H9 (cell line): ENCODE results near the gene ABCC4. TPM values are rescaled to one million over a fixed set of nuclear protein-coding genes. Genes with fewer than 3 reads are reported as not detected.

Source experiments
- DNase-seq: peaks from one replicate; pipeline ENCODE4 v3.0.0-alpha.2; 2017
- H2AFZ ChIP-seq: one replicate; pipeline ENCODE4 v1.6.1; 2013; ENCODE audit warnings: mild to moderate bottlenecking, low read length, control low read depth, moderate library complexity
- H2AK5ac ChIP-seq: 2 replicates; pipeline ENCODE4 v1.6.1; 2013; ENCODE audit warnings: low read length, control low read depth, mixed read lengths; ENCODE audit not compliant: insufficient read length
- H2BK120ac ChIP-seq: one replicate; pipeline ENCODE4 v1.6.1; 2013; ENCODE audit warnings: low read depth, mild to moderate bottlenecking, low read length, control low read depth, inconsistent platforms; ENCODE audit not compliant: poor library complexity, severe bottlenecking
- H2BK12ac ChIP-seq: 2 replicates; pipeline ENCODE4 v1.6.1; 2013; ENCODE audit warnings: low read length, control low read depth, mixed read lengths, low read depth; ENCODE audit not compliant: insufficient read length
- H2BK15ac ChIP-seq: 2 replicates; pipeline ENCODE4 v1.6.1; 2013; ENCODE audit warnings: low read depth, low read length, control low read depth
- H2BK20ac ChIP-seq: one replicate; pipeline ENCODE4 v1.6.1; 2013; ENCODE audit warnings: low read depth, mild to moderate bottlenecking, low read length, control low read depth, inconsistent platforms; ENCODE audit not compliant: poor library complexity, severe bottlenecking
- H2BK5ac ChIP-seq: 2 replicates; pipeline ENCODE4 v1.6.1; 2013; ENCODE audit warnings: low read length, control low read depth, mixed read lengths; ENCODE audit not compliant: insufficient read length
- H3K14ac ChIP-seq: 2 replicates; pipeline ENCODE4 v1.6.1; 2013; ENCODE audit warnings: low read length, control low read depth; ENCODE audit not compliant: insufficient read depth
- H3K18ac ChIP-seq: 2 replicates; pipeline ENCODE4 v1.6.1; 2013; ENCODE audit warnings: low read depth, mild to moderate bottlenecking, mixed read lengths, low read length, control low read depth; ENCODE audit not compliant: insufficient read length
- H3K23ac ChIP-seq: 2 replicates; pipeline ENCODE4 v1.6.1; 2013; ENCODE audit warnings: low read length, control low read depth, mixed read lengths, low read depth; ENCODE audit not compliant: insufficient read length
- H3K23me2 ChIP-seq: 2 replicates; pipeline ENCODE4 v1.6.1; 2013; ENCODE audit warnings: low read depth, mild to moderate bottlenecking, mixed read lengths, low read length, control low read depth; ENCODE audit not compliant: insufficient read length, poor library complexity, severe bottlenecking
- H3K27ac ChIP-seq: 2 replicates; pipeline ENCODE4 v1.5.1; 2013; ENCODE audit warnings: low read length, control low read depth, mixed read lengths, low read depth; ENCODE audit not compliant: insufficient read length
- H3K27me3 ChIP-seq: 2 replicates; pipeline ENCODE4 v1.6.1; 2013; ENCODE audit warnings: low read length, control low read depth, inconsistent platforms; ENCODE audit not compliant: insufficient read depth
- H3K4ac ChIP-seq: 2 replicates; pipeline ENCODE4 v1.6.1; 2013; ENCODE audit warnings: low read depth, mild to moderate bottlenecking, control low read depth, inconsistent platforms, low read length, moderate library complexity
- H3K4me1 ChIP-seq: 2 replicates; pipeline ENCODE4 v1.6.1; 2013; ENCODE audit warnings: low read length, control low read depth, inconsistent platforms; ENCODE audit not compliant: insufficient read depth
- H3K4me2 ChIP-seq: 2 replicates; pipeline ENCODE4 v1.6.1; 2013; ENCODE audit warnings: low read length, control low read depth, mixed read lengths; ENCODE audit not compliant: insufficient read length, insufficient read depth
- H3K56ac ChIP-seq: 2 replicates; pipeline ENCODE4 v1.6.1; 2013; ENCODE audit warnings: low read depth, mild to moderate bottlenecking, mixed read lengths, low read length, control low read depth; ENCODE audit not compliant: insufficient read length
- H3K79me1 ChIP-seq: 2 replicates; pipeline ENCODE4 v1.6.1; 2013; ENCODE audit warnings: low read depth, mild to moderate bottlenecking, moderate library complexity, low read length, control low read depth, inconsistent platforms; ENCODE audit not compliant: insufficient read depth, poor library complexity, severe bottlenecking
- H3K79me2 ChIP-seq: 2 replicates; pipeline ENCODE4 v1.6.1; 2013; ENCODE audit warnings: low read length, control low read depth, inconsistent platforms; ENCODE audit not compliant: insufficient read depth
- H3K9ac ChIP-seq: 2 replicates; pipeline ENCODE4 v1.6.1; 2013; ENCODE audit warnings: low read length, control low read depth, mixed read lengths; ENCODE audit not compliant: insufficient read length; ENCODE audit errors: extremely low read depth
- H3K9me3 ChIP-seq: one replicate; pipeline ENCODE4 v1.6.1; 2013; ENCODE audit warnings: low read depth, low read length, inconsistent platforms; ENCODE audit not compliant: control insufficient read depth
- H3T11ph ChIP-seq: one replicate; pipeline ENCODE4 v1.6.1; 2013; ENCODE audit warnings: mild to moderate bottlenecking, low read length, control low read depth, inconsistent platforms
- H4K20me1 ChIP-seq: one replicate; pipeline ENCODE4 v1.6.1; 2013; ENCODE audit not compliant: control insufficient read depth, insufficient read length, insufficient read depth
- H4K5ac ChIP-seq: 2 replicates; pipeline ENCODE4 v1.6.1; 2013; ENCODE audit warnings: low read depth, mild to moderate bottlenecking, mixed read lengths, low read length, control low read depth; ENCODE audit not compliant: insufficient read length
- H4K8ac ChIP-seq: replicated peaks from 2 replicates; pipeline ENCODE4 v1.6.1; 2013; ENCODE audit warnings: low read length, control low read depth, mixed read lengths, low read depth; ENCODE audit not compliant: insufficient read length
- H4K91ac ChIP-seq: 2 replicates; pipeline ENCODE4 v1.6.1; 2013; ENCODE audit warnings: low read depth, mild to moderate bottlenecking, moderate library complexity, mixed read lengths, low read length, control low read depth; ENCODE audit not compliant: insufficient read length
- H3K27ac Mint-ChIP-seq, 3 experiments: 2 replicates in 2 of 3; 3 replicates in 1 of 3; pipeline ENCODE4 v1.8.0; 2020 to 2021; ENCODE audit warnings: mixed read lengths in 3 of 3, mild to moderate bottlenecking in 1 of 3, moderate library complexity in 1 of 3
- H3K27me3 Mint-ChIP-seq: 2 replicates; pipeline ENCODE4 v1.8.0; 2021; ENCODE audit warnings: low read depth, mild to moderate bottlenecking, moderate library complexity, mixed read lengths
- H3K36me3 Mint-ChIP-seq, 3 experiments: 2 replicates in 2 of 3; 3 replicates in 1 of 3; pipeline ENCODE4 v1.8.0; 2020 to 2021; ENCODE audit warnings: low read depth in 3 of 3, mixed read lengths in 3 of 3; ENCODE audit not compliant: insufficient read depth in 1 of 3
- H3K4me1 Mint-ChIP-seq, 2 experiments: 2 replicates each; pipeline ENCODE4 v1.8.0; 2020; ENCODE audit warnings: mixed read lengths in 2 of 2
- H3K4me3 Mint-ChIP-seq, 2 experiments: 2 replicates in 1 of 2; 3 replicates in 1 of 2; pipeline ENCODE4 v1.8.0; 2020 to 2021; ENCODE audit warnings: mild to moderate bottlenecking in 2 of 2, mixed read lengths in 2 of 2, moderate library complexity in 1 of 2
- H3K9me3 Mint-ChIP-seq, 2 experiments: 2 replicates in 1 of 2; 3 replicates in 1 of 2; pipeline ENCODE4 v1.8.0; 2020; ENCODE audit warnings: mild to moderate bottlenecking in 2 of 2, mixed read lengths in 2 of 2, moderate library complexity in 1 of 2
- WGBS: extraction: QIAGEN DNeasy Blood & Tissue Kit; methylation state at CpG from one replicate; pipeline ENCODE4 v1.1.7; 2013; ENCODE audit warnings: missing lambda C conversion rate, low lambda C conversion rate, mixed read lengths; ENCODE audit not compliant: insufficient read length; ENCODE audit errors: extremely low coverage; 5-methylcytosine and 5-hydroxymethylcytosine counted together
- total RNA-seq: library from RNA; stranded (reverse); gene quantifications from 2 replicates; pipeline ENCODE4 v1.2.1, GENCODE V29; 2021
- TF ChIP-seq, protein P1 (sequence below): fragments of 200-600 bp; sonication (generic); conservative IDR thresholded peaks from 3 replicates; pipeline ENCODE4 v1.8.0; 2021; ENCODE audit warnings: antibody characterized with exemption, mild to moderate bottlenecking

The ABCC4 gene
- total RNA-seq, 1 experiment from 2014 or later: 5.9 TPM

DNA sequence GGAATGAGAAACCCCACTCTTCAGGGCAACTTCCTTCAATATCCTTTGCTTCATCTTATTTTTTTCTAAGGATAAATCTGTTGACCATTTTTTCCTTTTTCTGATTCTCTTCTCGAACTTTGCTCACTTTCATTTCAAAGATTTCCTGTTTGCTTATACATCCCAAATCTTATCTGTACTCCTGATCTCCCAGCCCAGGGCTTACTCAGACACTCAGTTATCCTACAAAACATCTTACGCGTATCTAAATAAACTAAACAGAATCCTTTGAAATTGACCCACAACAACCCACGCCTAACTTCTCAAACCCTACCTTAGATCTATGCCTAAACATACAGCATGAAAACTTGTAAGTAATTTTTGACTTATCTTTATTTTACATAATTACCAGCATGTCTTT is 179.2 kb downstream of the ABCC4 start:
- Histone ChIP-seq H3K56ac (no peak overlapping the region), H3K27ac (no peak overlapping the region), H3K79me2 (no peaks in the 10 kb centered on the region), H2BK20ac (no peak overlapping the region), H4K91ac (no peak overlapping the region), H3K27me3 (no peaks in the 10 kb centered on the region), H3K23me2 (no peaks in the 10 kb centered on the region), H2BK5ac (no peak overlapping the region), H3K79me1 (no peaks in the 10 kb centered on the region), H3K4ac (no peak overlapping the region), H2BK12ac (no peak overlapping the region), H3K9ac (no peak overlapping the region), H4K5ac (no peak overlapping the region), H3K4me2 (no peak overlapping the region), H3K18ac (no peak overlapping the region), H2AK5ac (no peak overlapping the region), H3K23ac (no peak overlapping the region), H3T11ph (no peak overlapping the region), H4K20me1 (no peaks in the 10 kb centered on the region), H2BK15ac (no peak overlapping the region), H3K9me3 (no peaks in the 10 kb centered on the region), H3K14ac (no peak overlapping the region), H2AFZ (no peak overlapping the region), H2BK120ac (no peak overlapping the region), H4K8ac (no peak overlapping the region), H3K4me1 (no peaks in the 10 kb centered on the region)
- DNase-seq: no peak
- H3K4me3 Mint-ChIP-seq: no peak overlapping the region
- no peak overlapping the region for H3K27ac Mint-ChIP-seq
- H3K27me3 Mint-ChIP-seq: peaks cover 3% of the 10 kb centered on the region; the same call in 1 of the 2 replicates
- whole genome bisulfite sequencing: 100% methylated on average over 3 of the region's 4 CpGs
- H3K36me3 Mint-ChIP-seq: no peaks in the 10 kb centered on the region; a peak in 2 of 7 replicates
- no peaks in the 10 kb centered on the region for H3K9me3 Mint-ChIP-seq
- peaks cover 2% of the 10 kb centered on the region in 2 experiments; a peak in 3 of 4 replicates for H3K4me1 Mint-ChIP-seq
- TF ChIP-seq, protein P1, sequence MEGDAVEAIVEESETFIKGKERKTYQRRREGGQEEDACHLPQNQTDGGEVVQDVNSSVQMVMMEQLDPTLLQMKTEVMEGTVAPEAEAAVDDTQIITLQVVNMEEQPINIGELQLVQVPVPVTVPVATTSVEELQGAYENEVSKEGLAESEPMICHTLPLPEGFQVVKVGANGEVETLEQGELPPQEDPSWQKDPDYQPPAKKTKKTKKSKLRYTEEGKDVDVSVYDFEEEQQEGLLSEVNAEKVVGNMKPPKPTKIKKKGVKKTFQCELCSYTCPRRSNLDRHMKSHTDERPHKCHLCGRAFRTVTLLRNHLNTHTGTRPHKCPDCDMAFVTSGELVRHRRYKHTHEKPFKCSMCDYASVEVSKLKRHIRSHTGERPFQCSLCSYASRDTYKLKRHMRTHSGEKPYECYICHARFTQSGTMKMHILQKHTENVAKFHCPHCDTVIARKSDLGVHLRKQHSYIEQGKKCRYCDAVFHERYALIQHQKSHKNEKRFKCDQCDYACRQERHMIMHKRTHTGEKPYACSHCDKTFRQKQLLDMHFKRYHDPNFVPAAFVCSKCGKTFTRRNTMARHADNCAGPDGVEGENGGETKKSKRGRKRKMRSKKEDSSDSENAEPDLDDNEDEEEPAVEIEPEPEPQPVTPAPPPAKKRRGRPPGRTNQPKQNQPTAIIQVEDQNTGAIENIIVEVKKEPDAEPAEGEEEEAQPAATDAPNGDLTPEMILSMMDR: no peak
